HG03378 (cell line): ENCODE results near the gene ERCC2.
"Not testable (repeated sequence)": the region's sequence is repeated elsewhere in the genome, so short reads cannot be mapped to it uniquely, and the experiment has no call there.

ENCODE experiments used
- ATAC-seq: cut with Tn5 transposase; IDR thresholded peaks from one replicate; pipeline ENCODE4 v1.9.1; 2021; ENCODE audit warnings: mild to moderate bottlenecking, moderate library complexity; ENCODE audit not compliant: unreplicated experiment

ERCC2 gene

DNA sequence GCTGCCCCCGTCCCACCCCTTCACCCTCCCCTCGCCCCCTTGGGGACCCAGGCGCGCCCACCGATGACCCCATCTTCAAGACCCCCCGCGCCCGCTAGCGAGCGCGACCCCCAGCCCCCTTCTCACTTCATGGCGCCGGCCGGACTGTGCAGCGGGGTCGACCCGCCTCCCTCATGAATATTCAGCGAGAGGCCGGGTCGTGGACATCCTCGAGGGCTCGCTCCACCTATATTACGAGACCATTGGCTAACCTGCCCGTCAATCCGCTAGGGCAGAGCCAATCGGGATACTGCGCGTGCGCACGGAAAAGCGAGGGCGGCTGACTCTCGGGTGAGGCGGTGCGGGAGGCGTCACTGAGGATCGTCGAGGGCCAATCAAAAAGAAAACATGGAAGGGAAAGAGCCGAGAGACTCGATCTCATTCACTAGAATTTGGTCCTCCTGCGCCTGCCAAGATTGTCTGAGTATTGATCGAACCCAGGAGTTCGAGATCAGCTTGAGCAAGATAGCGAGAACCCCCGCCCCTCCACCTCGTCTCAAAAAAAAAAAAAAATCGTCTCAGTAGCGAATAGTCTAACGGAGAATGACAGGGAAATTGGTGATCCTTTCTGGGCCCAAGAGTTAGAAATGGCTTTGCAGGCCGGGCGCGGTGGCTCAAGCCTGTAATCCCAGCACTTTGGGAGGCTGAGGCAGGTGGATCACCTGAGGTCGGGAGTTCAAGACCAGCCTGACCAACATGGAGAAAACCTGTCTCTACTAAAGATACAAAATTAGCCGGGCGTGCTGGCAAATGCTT is at the start of gene ERCC2:
Gene ERCC2 (minus strand): TSS at position 164 of the 795 bp plus-strand sequence. CDS start 33 bp downstream, at position 131.
- peak; percentile 93 for ATAC-seq

DNA sequence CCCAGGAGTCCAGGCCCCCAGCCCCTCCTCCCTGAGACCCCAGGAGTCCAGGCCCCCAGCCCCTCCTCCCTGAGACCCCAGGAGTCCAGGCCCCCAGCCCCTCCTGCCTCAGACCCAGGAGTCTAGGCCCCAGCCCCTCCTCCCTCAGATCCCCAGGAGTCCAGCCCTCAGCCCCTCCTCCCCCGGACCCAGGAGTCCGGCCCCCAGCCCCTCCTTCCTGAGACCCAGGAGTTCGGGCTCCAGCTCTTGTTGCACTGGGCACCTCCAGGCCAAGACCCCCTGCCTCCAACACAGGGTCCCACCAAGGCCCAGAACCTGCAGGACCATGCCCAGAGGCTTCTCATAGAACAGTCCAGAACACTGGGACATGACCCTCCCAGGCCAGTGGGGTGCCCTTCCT is 49.5 kb upstream of the ERCC2 start:
- no peak for ATAC-seq

- peak; percentile 38 for ATAC-seq
These were observed 49.0 kb upstream of the ERCC2 start for GRCh38 chr19:45419396-45419795.

GRCh38 chr19:45418802-45419201 is 48.4 kb upstream of the ERCC2 start:
- ATAC-seq = no peak

- no peak for ATAC-seq
These were observed 46.8 kb upstream of the ERCC2 start for GRCh38 chr19:45417151-45417550.

GRCh38 chr19:45414468-45414867 is 44.1 kb upstream of the ERCC2 start:
- ATAC-seq = no peak

DNA sequence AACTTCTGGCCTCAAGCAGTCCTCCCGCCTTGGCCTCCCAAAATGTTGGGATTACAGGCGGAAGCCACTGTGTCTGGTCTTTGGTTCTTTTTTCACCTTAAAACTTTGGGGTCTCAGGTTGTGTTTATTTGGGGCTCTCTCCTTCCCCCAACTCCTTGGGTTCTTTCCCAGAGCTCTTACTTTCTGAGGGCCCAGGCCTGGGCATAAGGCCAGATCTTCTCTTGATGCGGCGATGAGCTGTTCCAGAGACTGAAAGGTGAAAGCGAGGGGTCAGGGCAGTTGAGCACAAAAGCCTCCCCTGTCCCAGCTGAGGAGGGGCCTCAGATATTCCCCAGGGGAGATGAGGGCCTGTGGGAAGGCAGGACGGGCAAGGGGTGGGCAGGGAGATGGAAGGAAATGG is 43.1 kb upstream of the ERCC2 start:
- ATAC-seq = no peak

- ATAC-seq = not testable (repeated sequence)
These were observed 40.0 kb upstream of the ERCC2 start for GRCh38 chr19:45410330-45410729.

- ATAC-seq = no peak
These were observed 39.2 kb upstream of the ERCC2 start for GRCh38 chr19:45409557-45409920.

DNA sequence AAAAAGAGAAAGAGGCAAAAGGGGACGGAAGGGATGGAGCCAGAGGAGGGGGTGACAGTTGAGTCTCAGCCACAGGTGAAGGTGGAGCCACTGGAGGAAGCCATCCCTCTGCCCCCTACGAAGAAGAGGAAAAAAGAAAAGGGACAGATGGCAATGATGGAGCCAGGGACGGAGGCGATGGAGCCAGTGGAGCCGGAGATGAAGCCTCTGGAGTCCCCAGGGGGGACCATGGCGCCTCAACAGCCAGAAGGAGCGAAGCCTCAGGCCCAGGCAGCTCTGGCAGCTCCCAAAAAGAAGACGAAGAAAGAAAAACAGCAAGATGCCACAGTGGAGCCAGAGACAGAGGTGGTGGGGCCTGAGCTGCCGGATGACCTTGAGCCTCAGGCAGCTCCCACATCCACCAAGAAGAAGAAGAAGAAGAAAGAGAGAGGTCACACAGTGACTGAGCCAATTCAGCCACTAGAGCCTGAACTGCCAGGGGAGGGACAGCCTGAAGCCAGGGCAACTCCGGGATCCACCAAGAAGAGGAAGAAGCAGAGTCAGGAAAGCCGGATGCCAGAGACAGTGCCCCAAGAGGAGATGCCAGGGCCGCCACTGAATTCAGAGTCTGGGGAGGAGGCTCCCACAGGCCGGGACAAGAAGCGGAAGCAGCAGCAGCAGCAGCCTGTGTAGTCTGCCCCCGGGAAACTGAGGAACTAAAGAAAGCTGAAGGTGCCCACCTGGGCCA is 38.6 kb upstream of the ERCC2 start:
- ATAC-seq = no peak

DNA sequence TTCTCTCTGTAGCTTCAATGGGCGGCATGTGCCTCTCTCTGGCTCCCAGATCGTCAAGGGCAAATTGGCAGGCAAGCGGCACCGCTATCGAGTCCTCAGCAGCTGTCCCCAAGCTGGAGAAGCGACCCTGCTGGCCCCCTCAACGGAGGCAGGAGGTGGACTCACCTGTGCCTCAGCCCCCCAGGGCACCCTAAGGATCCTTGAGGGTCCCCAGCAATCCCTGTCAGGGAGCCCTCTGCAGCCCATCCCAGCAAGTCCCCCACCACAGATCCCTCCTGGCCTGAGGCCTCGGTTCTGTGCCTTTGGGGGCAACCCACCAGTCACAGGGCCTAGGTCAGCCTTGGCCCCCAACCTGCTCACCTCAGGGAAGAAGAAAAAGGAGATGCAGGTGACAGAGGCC is 37.7 kb upstream of the ERCC2 start:
- ATAC-seq = no peak

DNA sequence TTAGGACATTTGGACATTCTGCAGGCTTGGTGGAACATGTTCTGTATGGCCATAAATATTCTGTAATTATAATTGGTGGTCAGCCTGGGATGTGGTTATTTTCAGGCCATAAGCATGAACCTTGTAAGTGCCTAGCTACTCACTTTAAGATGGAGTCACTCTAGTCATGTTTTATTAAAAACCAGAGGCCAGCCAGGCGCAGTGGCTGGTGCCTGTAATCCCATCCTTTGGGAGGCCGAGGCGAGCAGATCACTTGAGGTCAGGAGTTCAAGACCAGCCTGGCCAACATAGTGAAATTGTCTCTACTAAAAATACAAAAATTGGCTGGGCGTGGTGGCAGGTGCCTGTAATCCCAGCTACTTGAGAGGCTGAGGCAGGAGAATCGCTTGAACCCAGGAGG is 37.2 kb upstream of the ERCC2 start:
- ATAC-seq = not testable (repeated sequence)

DNA sequence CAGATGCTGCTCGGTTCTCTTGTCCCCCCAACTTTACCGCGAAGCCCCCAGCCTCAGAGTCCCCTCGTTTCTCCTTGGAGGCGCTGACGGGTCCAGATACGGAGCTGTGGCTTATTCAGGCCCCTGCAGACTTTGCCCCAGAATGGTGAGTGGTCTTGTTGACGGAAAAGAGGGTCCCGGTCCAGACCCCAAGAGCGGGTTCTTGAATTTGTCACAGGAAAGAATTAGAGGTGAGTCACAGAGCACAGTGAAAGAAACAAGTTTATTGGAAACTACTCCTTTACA is 36.7 kb upstream of the ERCC2 start:
- ATAC-seq = no peak

DNA sequence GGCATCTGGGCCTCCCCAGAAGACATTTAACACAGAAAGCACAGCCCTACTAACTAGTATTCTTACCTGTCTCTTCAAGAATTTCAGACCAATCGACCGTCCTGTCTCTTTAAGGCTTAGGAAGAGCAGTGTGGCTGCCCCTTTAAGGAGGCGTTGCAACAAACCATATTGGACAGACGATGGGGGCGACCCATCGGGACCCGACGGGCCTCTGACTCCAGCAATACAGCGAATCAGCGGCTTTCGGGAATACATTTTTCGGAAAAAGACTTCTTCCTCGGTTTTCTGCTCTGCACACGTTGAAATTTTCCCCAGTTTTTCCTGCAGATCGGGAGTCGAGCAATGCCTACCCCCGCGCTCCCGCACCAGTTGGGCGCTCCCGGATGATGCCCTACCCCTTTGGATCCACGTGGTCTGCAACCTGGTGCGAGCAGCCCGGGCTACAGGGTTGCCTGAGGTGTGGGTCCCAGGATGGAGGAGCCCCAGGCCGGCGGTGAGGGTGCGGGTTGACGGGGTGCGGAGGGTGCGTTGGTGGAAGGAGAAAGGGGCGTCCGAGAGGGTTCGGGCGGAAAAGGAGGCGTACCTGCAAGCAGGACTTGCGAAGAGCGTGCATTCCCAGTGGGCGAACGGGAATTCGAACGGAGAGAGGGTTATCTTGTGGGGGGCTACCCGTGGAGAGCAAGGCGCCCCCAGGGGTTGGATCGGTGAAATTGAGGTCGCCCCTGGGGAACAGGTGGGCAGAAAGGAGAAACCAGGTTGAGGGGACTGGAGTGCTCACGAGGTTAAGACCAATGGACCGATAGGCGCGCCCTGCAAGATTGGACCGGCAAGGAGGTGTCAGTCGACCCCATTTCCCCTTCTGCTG is 36.1 kb upstream of the ERCC2 start, which contains the start of gene POLR1G:
Gene POLR1G (plus strand): TSS at position 419 of the 865 bp plus-strand sequence. CDS start 53 bp downstream, at position 472.
- ATAC-seq = peak; percentile 62

GRCh38 chr19:45405435-45406225 is 35.3 kb upstream of the ERCC2 start:
- ATAC-seq = peak; percentile 39

GRCh38 chr19:45404557-45405434 is 34.4 kb upstream of the ERCC2 start, which contains the start of gene PPP1R13L:
Gene PPP1R13L, minus strand, starts transcription at chr19:45405069. Its CDS starts 6,751 bp downstream, at chr19:45398318.
- ATAC-seq = peak; percentile 4

- no peak for ATAC-seq
These were observed 33.6 kb upstream of the ERCC2 start for GRCh38 chr19:45403781-45404556.

GRCh38 chr19:45403272-45403671 is 32.9 kb upstream of the ERCC2 start:
- ATAC-seq = no peak
